Choroid plexus epithelial cell (primary cell): ENCODE measurements around the gene NUDCD3.

Experiments used
- DNase-seq: peaks from one replicate; pipeline ENCODE4 v3.0.0-alpha.2; 2010; ENCODE audit warnings: low read depth
- H3K4me3 ChIP-seq: 2 replicates; pipeline ENCODE4 v1.5.1; 2011; ENCODE audit warnings: low read depth, mild to moderate bottlenecking, control low read depth, low read length, moderate library complexity
- TF ChIP-seq, protein P1 (sequence below): conservative IDR thresholded peaks from 2 replicates; pipeline ENCODE4 v1.5.1; 2011; ENCODE audit warnings: low read depth, mild to moderate bottlenecking, control low read depth, inconsistent platforms, low read length, moderate library complexity

The NUDCD3 gene

GRCh38 chr7:44415047-44415446, 75.4 kb downstream of the NUDCD3 start:
- TF ChIP-seq, protein P1, sequence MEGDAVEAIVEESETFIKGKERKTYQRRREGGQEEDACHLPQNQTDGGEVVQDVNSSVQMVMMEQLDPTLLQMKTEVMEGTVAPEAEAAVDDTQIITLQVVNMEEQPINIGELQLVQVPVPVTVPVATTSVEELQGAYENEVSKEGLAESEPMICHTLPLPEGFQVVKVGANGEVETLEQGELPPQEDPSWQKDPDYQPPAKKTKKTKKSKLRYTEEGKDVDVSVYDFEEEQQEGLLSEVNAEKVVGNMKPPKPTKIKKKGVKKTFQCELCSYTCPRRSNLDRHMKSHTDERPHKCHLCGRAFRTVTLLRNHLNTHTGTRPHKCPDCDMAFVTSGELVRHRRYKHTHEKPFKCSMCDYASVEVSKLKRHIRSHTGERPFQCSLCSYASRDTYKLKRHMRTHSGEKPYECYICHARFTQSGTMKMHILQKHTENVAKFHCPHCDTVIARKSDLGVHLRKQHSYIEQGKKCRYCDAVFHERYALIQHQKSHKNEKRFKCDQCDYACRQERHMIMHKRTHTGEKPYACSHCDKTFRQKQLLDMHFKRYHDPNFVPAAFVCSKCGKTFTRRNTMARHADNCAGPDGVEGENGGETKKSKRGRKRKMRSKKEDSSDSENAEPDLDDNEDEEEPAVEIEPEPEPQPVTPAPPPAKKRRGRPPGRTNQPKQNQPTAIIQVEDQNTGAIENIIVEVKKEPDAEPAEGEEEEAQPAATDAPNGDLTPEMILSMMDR = no peak
- no peak overlapping the region for H3K4me3 ChIP-seq
- DNase-seq = peak; percentile 38

- H3K4me3 ChIP-seq = no peak overlapping the region
- no peak for DNase-seq
- TF ChIP-seq, protein P1 = no peak
Measured at GRCh38 chr7:44411306-44411705, 79.2 kb downstream of the NUDCD3 start.

GRCh38 chr7:44408596-44408995, 81.9 kb downstream of the NUDCD3 start:
- peak; percentile 62 for DNase-seq
- H3K4me3 ChIP-seq = no peak overlapping the region
- TF ChIP-seq, protein P1 = no peak

DNA sequence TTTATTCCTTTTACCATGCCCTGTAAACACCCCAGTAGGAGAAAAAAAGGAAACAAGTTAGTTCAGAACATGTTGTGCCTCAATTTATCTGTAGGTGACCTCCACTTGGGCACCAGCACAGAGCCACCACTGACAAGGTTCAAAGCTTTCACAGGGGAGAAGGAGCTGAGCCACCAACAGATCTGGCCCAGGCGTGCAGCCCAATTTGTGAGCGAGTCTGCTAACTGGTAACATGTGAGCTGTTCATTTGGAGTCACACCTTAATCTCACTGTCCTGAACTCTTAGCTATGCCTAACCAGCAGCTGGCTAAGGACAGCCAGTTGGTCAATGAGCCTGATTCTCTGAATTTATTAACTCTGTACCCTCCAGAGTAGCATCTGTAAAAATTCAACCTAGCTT, 86.7 kb downstream of the NUDCD3 start:
- TF ChIP-seq, protein P1 = no peak
- no peak for DNase-seq
- H3K4me3 ChIP-seq = no peak overlapping the region

- DNase-seq = no peak
- no peak overlapping the region for H3K4me3 ChIP-seq
- TF ChIP-seq, protein P1 = no peak
Measured at GRCh38 chr7:44403176-44403759, 87.2 kb downstream of the NUDCD3 start.

GRCh38 chr7:44402401-44403060, 87.9 kb downstream of the NUDCD3 start:
- DNase-seq = no peak
- TF ChIP-seq, protein P1 = no peak
- no peak overlapping the region for H3K4me3 ChIP-seq

DNA sequence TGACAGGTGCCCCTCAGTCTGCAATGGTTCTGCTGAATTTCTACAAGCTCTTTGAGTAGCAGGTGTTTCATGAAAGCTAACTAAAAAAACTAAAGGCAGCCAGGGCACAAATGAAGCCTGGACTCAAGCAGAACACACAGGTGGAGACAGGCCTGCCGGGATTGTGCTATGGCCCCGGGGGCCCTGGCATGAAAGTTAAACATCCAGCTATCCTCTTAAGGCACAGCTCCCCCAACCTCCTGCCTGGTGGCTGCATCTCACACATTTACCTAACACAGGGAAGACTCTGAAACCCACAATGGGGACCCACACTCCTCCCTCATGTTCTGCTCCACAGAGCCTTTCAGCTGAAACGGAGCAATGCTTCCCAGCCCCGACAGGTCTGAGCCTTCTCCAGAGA, 88.8 kb downstream of the NUDCD3 start:
- TF ChIP-seq, protein P1 = no peak
- no peak overlapping the region for H3K4me3 ChIP-seq
- no peak for DNase-seq
